AG08395 (cell line): Measurements from ENCODE around the gene MYOC.
"Not testable (repeated sequence)": the region's sequence is repeated elsewhere in the genome, so short reads cannot be mapped to it uniquely, and the experiment has no call there.

Source experiments
- DNase-seq: peaks from one replicate; pipeline ENCODE4 v3.0.0; 2012; ENCODE audit warnings: mixed read lengths, low spot score

MYOC gene

DNA sequence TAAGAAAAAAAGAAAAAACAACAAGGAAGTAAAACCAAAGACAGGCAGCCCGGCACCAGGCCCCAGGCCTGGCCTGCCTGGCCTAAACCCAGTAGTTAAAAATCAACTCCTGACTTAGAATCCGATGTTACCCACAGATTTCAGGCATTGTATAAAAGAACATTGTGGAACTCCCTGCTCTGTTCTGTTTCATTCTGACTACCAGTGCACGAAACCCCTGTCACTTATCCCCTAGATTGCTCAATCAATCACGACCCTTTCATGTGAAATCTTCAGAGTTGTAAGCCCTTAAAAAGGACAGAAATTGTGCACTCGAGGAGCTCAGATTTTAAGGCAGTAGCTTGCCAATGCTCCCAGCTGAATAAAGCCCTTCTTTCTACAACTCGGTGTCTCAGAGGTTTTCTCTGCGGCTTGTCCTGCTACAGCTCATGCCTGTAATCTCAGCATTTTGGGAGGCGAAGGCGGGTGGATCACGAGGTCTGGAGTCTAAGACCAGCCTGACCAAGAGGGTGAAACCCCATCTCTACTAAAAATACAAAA is 46.0 kb downstream of the MYOC start:
- DNase-seq: no peak

DNA sequence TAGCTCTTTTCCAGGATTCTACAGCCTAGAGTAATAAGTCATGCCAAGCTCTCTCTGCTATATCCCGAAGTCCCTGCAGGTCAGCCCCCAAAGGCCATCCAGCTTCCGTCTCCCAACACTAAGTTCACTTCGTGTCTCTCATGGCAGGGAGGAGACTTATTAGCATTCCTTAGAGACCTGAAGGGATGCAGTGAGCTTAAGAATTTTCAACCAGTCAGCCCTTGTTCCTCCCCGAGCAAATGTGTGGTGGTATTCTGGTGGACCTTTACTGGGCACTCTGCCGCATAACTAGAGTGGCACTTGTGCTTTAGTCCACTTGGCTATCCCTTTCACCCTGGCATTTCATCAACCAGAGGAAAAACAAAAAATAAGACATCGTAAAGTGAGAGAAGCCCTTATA is 49.4 kb downstream of the MYOC start:
- DNase-seq: not testable (repeated sequence)

DNA sequence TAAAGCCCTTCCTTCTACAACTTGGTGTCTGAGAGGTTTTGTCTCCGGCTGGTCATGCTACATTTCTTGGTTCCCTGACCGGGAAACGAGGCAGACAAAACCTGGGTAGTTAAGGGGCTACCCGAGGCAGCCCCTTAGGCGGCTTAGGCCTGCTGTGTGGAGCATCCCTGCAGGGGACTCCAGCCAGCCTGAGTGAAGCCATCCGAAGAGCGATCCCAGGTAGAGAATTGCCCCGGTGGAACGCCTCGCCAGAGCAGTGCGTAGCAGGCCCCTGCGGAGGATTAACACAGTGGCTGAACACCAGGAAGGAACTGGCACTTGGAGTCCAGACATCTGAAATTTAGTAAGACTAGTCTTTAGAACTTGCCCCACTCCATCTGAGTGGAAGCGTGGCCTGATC is 51.6 kb downstream of the MYOC start:
- no peak for DNase-seq

DNA sequence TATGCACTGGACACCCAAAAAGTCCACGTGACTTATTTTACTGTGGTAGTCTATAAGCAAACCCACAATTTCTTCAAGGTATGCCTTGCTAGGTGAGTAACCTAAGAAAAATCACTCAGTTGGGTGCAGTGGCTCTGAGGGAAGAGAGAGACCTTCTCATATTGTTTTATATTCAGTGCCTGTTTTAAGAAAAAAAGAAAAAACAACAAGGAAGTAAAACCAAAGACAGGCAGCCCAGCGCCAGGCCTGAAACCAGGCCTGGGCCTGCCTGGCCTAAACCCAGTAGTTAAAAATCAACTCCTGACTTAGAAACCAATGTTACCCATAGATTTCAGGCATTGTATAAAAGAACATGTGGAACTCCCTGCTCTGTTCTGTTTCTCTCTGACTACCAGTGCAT is 52.2 kb downstream of the MYOC start:
- DNase-seq: not testable (repeated sequence)

DNA sequence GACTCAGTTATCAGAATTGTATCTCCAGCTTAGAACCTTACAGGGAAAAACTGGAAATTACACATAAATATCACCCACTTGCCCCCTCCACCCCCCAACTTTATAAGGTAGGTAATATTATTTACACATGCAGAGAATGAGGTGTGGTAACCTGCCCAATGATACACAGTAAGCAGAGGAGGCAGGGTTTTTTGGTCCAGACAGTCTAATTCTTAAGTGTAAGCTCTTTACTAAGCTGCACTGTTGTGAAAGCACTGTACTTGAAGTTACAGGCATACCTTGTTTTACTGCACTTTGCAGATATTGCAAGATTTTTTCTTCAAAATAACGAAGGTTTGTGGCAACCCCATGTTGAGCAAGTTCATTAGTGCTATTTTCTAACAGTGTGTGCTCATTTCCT is 55.3 kb downstream of the MYOC start:
- no peak for DNase-seq

DNA sequence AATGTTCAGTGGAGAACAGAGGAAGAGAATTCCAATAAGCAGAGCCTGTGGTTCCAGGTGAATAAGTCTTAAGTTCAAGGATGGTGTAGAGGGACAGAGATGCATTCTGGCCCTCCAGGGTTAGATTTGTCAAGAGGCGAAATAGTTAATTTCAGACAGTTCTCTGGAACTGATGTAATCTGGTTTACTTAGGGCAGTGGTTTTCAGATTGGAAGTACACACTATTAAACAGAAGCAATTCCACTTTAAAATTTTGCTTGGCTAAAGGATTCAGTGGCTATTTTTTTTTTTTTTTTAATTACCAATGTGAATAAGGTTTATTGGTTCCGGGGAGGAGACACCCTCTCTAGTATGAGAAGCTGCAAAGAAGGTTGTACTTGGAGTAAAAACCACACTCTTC is 55.8 kb downstream of the MYOC start:
- no peak for DNase-seq

DNA sequence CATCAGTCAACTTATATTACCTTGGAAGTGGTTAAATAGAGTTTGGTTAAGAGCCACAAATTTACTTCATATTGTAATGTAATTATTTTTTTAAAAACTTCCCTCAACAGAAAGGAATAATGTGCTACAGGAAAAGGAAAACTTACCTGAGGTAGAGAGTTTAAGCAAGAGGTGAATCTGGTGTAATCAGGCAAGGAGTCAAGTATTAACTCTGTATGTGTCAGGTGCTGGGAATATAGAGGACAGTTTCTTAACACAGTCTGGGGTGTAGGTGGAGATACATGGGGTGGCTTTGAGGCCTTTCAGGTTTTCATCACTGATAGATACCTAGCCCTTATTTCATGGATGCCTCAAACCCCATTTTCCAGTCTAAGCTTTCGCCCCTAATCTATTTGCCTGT is 56.4 kb downstream of the MYOC start:
- no peak for DNase-seq

DNA sequence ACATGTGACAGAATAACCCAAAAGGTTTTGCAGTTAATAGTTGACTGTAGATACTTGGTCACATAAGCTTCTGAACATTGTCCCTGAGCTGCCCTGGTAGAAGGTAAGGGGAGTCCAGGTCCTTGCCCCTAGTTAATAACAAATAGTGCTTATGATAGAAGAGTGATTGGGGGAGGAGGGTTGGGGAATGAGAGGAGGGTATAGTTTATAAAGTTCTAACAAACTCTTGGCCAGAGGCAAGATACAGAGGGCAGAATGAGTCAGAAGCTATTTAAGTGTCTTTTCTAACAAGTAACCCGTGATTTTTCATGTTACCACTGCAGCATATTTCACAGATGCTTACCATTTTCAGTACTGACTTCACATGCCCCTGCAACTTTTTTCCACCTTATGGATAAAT is 57.2 kb downstream of the MYOC start:
- DNase-seq: peak; percentile 36

DNA sequence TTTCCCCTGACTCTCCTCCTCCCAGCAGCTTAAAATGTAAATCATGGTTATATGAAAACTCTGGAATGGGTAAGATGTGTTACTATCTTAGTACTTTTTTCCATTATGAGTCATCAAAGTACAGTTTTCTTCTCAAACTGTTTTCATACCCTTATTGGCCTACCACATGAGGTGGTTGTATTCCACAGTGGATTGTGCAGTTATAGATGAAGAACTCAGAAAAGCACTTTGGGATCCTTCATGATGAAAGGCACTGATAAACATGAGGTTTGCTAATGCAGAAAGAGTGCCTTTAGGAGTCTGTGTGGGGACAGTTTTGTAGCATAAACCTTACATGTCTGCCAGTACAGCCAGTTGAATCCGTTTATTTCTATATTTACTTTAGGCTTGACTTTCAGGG is 62.5 kb downstream of the MYOC start:
- peak; percentile 12 for DNase-seq

DNA sequence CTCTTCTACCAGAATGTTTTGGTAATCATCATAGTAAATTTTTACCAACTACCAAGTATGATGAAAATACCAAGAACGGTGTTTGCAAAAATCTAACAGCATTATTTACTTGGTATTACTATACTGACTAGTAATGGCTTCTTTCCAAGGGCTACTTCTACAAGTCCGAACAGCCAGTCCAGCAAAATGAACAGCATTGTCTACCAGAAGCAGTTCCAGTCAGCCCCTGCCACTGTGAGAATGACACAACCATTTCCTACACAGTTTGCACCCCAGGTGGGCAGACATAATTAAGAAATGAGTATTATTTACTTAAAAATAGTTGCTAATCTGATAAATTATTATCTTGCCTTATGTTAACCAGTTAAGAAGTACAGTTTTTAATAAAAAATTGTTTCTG is 64.3 kb downstream of the MYOC start:
- no peak for DNase-seq

DNA sequence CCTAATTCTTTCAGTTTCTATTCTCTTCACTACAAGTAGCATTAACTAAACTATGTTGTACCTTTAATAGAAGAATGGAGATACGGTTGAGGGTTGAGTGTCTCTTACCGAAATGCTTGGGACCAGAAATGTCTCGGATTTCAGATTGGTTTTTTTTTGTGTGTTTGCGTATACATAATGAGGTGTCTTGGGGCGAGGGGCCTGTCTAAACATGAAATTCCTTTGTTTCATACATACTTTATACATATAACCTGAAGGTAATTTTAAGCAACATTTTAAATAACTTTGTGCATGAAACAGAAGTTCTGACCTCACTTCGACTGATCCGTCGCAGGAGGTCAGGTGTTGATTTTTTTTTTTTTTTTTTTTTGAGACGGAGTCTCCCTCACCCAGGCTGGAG is 66.8 kb downstream of the MYOC start:
- no peak for DNase-seq
